K562 (cell line): ENCODE results near the gene INA.

Source experiments
- EZH2 ChIP-seq: IDR thresholded peaks from 2 replicates; pipeline ENCODE4 v1.6.1; 2012; ENCODE audit warnings: low read depth, mild to moderate bottlenecking, inconsistent platforms, low read length, borderline replicate concordance
- TAF1 ChIP-seq: IDR thresholded peaks from 2 replicates; pipeline ENCODE4 v1.6.1; 2011; ENCODE audit warnings: mild to moderate bottlenecking, low read length, moderate library complexity; ENCODE audit not compliant: insufficient read depth, control insufficient read depth, severe bottlenecking; ENCODE audit errors: extremely low read depth
- ZNF184 ChIP-seq: sonication (generic); formaldehyde crosslinking; IDR thresholded peaks from 2 replicates; pipeline ENCODE4 v1.5.0; 2020; ENCODE audit warnings: missing genetic modification reagents
- ZNF274 ChIP-seq: IDR thresholded peaks from 2 replicates; pipeline ENCODE4 v1.6.1; 2011; ENCODE audit warnings: low read depth, mild to moderate bottlenecking, low read length, moderate library complexity, borderline replicate concordance
- TF ChIP-seq, protein P1 (sequence below): fragments of 450-650 bp; conservative IDR thresholded peaks from 2 replicates; pipeline ENCODE4 v1.6.1; 2016; ENCODE audit warnings: missing genetic modification characterization, low read depth, mild to moderate bottlenecking, control low read depth, missing compliant biosample characterization
- TF ChIP-seq, protein P2 (sequence below), 3 experiments: IDR thresholded peaks in 2 of 3; conservative IDR thresholded peaks in 1 of 3; 2 replicates each; pipeline ENCODE4 v1.5.1; 2011 to 2012; ENCODE audit warnings: low read length in 3 of 3, mild to moderate bottlenecking in 3 of 3, control low read depth in 2 of 3, improper control_type of control experiment in 1 of 3, inconsistent platforms in 1 of 3, low read depth in 1 of 3, mixed read lengths in 1 of 3, moderate library complexity in 1 of 3; ENCODE audit not compliant: insufficient read depth in 2 of 3

DNA sequence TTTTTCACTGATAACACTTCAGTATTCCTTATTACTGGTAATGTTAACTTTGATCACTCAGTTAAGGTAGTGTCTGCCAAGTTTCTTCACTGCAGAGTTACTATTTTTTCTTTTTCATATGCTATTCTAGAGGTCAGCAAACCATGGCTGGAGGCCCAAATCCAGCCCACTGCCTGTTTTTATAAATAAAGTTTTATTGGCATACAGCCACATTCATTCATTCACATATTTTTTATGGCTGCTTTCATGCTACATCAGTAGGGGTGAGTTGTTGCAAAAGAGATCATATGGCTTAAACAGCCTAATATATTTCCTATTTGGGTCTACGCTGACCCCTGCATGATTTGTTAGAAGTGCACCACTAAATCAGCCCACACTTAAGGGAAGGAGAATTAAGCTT is 20.3 kb upstream of the INA start:
- TF ChIP-seq ZNF274 (no peak), ZNF184 (CRISPR knock-in tag) (no peak), EZH2 (no peak), TAF1 (no peak)
- TF ChIP-seq, protein P1, sequence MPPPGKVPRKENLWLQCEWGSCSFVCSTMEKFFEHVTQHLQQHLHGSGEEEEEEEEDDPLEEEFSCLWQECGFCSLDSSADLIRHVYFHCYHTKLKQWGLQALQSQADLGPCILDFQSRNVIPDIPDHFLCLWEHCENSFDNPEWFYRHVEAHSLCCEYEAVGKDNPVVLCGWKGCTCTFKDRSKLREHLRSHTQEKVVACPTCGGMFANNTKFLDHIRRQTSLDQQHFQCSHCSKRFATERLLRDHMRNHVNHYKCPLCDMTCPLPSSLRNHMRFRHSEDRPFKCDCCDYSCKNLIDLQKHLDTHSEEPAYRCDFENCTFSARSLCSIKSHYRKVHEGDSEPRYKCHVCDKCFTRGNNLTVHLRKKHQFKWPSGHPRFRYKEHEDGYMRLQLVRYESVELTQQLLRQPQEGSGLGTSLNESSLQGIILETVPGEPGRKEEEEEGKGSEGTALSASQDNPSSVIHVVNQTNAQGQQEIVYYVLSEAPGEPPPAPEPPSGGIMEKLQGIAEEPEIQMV (tag): no peak
- TF ChIP-seq, protein P2, sequence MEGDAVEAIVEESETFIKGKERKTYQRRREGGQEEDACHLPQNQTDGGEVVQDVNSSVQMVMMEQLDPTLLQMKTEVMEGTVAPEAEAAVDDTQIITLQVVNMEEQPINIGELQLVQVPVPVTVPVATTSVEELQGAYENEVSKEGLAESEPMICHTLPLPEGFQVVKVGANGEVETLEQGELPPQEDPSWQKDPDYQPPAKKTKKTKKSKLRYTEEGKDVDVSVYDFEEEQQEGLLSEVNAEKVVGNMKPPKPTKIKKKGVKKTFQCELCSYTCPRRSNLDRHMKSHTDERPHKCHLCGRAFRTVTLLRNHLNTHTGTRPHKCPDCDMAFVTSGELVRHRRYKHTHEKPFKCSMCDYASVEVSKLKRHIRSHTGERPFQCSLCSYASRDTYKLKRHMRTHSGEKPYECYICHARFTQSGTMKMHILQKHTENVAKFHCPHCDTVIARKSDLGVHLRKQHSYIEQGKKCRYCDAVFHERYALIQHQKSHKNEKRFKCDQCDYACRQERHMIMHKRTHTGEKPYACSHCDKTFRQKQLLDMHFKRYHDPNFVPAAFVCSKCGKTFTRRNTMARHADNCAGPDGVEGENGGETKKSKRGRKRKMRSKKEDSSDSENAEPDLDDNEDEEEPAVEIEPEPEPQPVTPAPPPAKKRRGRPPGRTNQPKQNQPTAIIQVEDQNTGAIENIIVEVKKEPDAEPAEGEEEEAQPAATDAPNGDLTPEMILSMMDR (IDR thresholded peaks at IDR 0.05 in 2 of 3, conservative IDR thresholded peaks at IDR 0.05 in 1 of 3; ENCODE audit: insufficient read depth in 2 of 3, low read depth in 1 of 3, low read length in 3 of 3): no peak
